HEK293 (cell line): ENCODE results near the gene APC2.
A peak's percentile ranks its signal among the peaks of the same experiment; 100 is the strongest.

Source experiments
- CTCF ChIA-PET: fragments of 350-600 bp; formaldehyde crosslinking; extraction: SDS; loops from one replicate; lab custom pipeline; 2021; ENCODE audit warnings: antibody characterized with exemption; lab: Yijun Ruan, JAX
- POLR2A ChIA-PET: fragments of 300-600 bp; formaldehyde crosslinking; extraction: SDS; loops from one replicate; lab custom pipeline; 2020; ENCODE audit warnings: antibody characterized with exemption, inconsistent platforms; lab: Yijun Ruan, JAX
- H3K27ac ChIP-seq: fragments of 200-500 bp; sonication (Bioruptor generic); 2 replicates; pipeline ENCODE4 v1.5.1; 2014; ENCODE audit warnings: low read depth, low read length, control low read depth, inconsistent platforms; ENCODE audit errors: extremely low read depth
- H3K36me3 ChIP-seq, 2 experiments: fragments of 200-500 bp in 1 of 2; sonication (Bioruptor generic) in 1 of 2; 1 replicate in 1 of 2; 2 replicates in 1 of 2; pipeline ENCODE4 v1.5.1; 2014 to 2017; ENCODE audit warnings: inconsistent platforms in 2 of 2, low read length in 2 of 2; ENCODE audit not compliant: control insufficient read depth in 2 of 2, insufficient read depth in 1 of 2
- H3K4me1 ChIP-seq: fragments of 200-500 bp; sonication (Bioruptor generic); 2 replicates; pipeline ENCODE4 v1.5.1; 2014; ENCODE audit warnings: mild to moderate bottlenecking, low read length, inconsistent platforms; ENCODE audit not compliant: control insufficient read depth, insufficient read depth
- H3K4me3 ChIP-seq: 2 replicates; pipeline ENCODE4 v1.5.1; 2011; ENCODE audit warnings: low read depth, mild to moderate bottlenecking, control low read depth, low read length, moderate library complexity
- H3K9me3 ChIP-seq: fragments of 200-500 bp; sonication (Bioruptor generic); 2 replicates; pipeline ENCODE4 v1.5.1; 2014; ENCODE audit warnings: low read depth, low read length, inconsistent platforms; ENCODE audit not compliant: control insufficient read depth, insufficient read depth
- EGR2 ChIP-seq: fragments of 450-650 bp; formaldehyde crosslinking; IDR thresholded peaks from 2 replicates; pipeline ENCODE4 v1.5.1; 2016; ENCODE audit warnings: low read depth, missing biosample characterization, missing genetic modification characterization
- GFI1B ChIP-seq: fragments of 450-650 bp; formaldehyde crosslinking; IDR thresholded peaks from 2 replicates; pipeline ENCODE4 v1.5.1; 2016; ENCODE audit warnings: missing biosample characterization, missing genetic modification characterization
- GLIS1 ChIP-seq: fragments of 450-650 bp; formaldehyde crosslinking; IDR thresholded peaks from 2 replicates; pipeline ENCODE4 v1.5.1; 2016; ENCODE audit warnings: missing biosample characterization, missing genetic modification characterization
- GLIS2 ChIP-seq: fragments of 450-650 bp; formaldehyde crosslinking; IDR thresholded peaks from 2 replicates; pipeline ENCODE4 v1.5.1; 2016; ENCODE audit warnings: missing biosample characterization, missing genetic modification characterization
- KLF8 ChIP-seq: fragments of 450-650 bp; formaldehyde crosslinking; IDR thresholded peaks from 2 replicates; pipeline ENCODE4 v1.5.1; 2016; ENCODE audit warnings: missing biosample characterization, missing genetic modification characterization
- PRDM6 ChIP-seq: fragments of 450-650 bp; formaldehyde crosslinking; IDR thresholded peaks from 2 replicates; pipeline ENCODE4 v1.5.1; 2017; ENCODE audit warnings: missing biosample characterization, missing genetic modification characterization
- RBAK ChIP-seq: fragments of 450-650 bp; formaldehyde crosslinking; IDR thresholded peaks from 2 replicates; pipeline ENCODE4 v1.5.1; 2016; ENCODE audit warnings: missing biosample characterization, missing genetic modification characterization
- SP2 ChIP-seq: fragments of 450-650 bp; formaldehyde crosslinking; IDR thresholded peaks from 2 replicates; pipeline ENCODE4 v1.5.1; 2016; ENCODE audit warnings: missing biosample characterization, missing genetic modification characterization
- SP3 ChIP-seq: fragments of 450-650 bp; formaldehyde crosslinking; IDR thresholded peaks from 2 replicates; pipeline ENCODE4 v1.5.1; 2016; ENCODE audit warnings: missing biosample characterization, missing genetic modification characterization
- ZBTB26 ChIP-seq: fragments of 450-650 bp; formaldehyde crosslinking; optimal IDR thresholded peaks from 2 replicates; pipeline ENCODE3; 2016; ENCODE audit warnings: missing biosample characterization, mild to moderate bottlenecking, missing genetic modification characterization
- ZBTB48 ChIP-seq: fragments of 450-650 bp; formaldehyde crosslinking; IDR thresholded peaks from 2 replicates; pipeline ENCODE4 v1.5.1; 2016; ENCODE audit warnings: missing biosample characterization, missing genetic modification characterization
- ZFP69B ChIP-seq: fragments of 450-650 bp; formaldehyde crosslinking; IDR thresholded peaks from 2 replicates; pipeline ENCODE4 v1.5.1; 2016; ENCODE audit warnings: missing biosample characterization, missing genetic modification characterization
- ZIC2 ChIP-seq: fragments of 450-650 bp; formaldehyde crosslinking; IDR thresholded peaks from 2 replicates; pipeline ENCODE4 v1.5.1; 2016; ENCODE audit warnings: missing biosample characterization, missing genetic modification characterization
- ZNF114 ChIP-seq: fragments of 450-650 bp; formaldehyde crosslinking; IDR thresholded peaks from 2 replicates; pipeline ENCODE4 v1.5.0; 2017; ENCODE audit warnings: missing biosample characterization, missing genetic modification characterization
- ZNF341 ChIP-seq: fragments of 450-650 bp; formaldehyde crosslinking; IDR thresholded peaks from 2 replicates; pipeline ENCODE4; 2016; ENCODE audit warnings: low read depth, missing biosample characterization, missing genetic modification characterization
- ZNF366 ChIP-seq: fragments of 450-650 bp; formaldehyde crosslinking; conservative IDR thresholded peaks from 2 replicates; pipeline ENCODE4 v1.5.1; 2016; ENCODE audit warnings: missing biosample characterization, missing genetic modification characterization
- ZNF777 ChIP-seq: fragments of 450-650 bp; formaldehyde crosslinking; IDR thresholded peaks from 2 replicates; pipeline ENCODE4 v1.5.1; 2017; ENCODE audit warnings: missing biosample characterization, missing genetic modification characterization, borderline replicate concordance
- ZSCAN23 ChIP-seq: fragments of 450-650 bp; formaldehyde crosslinking; IDR thresholded peaks from 2 replicates; pipeline ENCODE4 v1.5.1; 2016; ENCODE audit warnings: missing biosample characterization, missing genetic modification characterization
- ZSCAN30 ChIP-seq: fragments of 450-650 bp; IDR thresholded peaks from 2 replicates; pipeline ENCODE4 v1.5.1; 2018; ENCODE audit warnings: missing biosample characterization, mild to moderate bottlenecking, missing genetic modification characterization, moderate library complexity
- TF ChIP-seq, protein P1 (sequence below): fragments of 450-650 bp; formaldehyde crosslinking; IDR thresholded peaks from 2 replicates; pipeline ENCODE4 v1.5.1; 2016; ENCODE audit warnings: missing biosample characterization, missing genetic modification characterization
- TF ChIP-seq, protein P2 (sequence below): fragments of 450-650 bp; IDR thresholded peaks from 2 replicates; pipeline ENCODE4 v1.5.1; 2018; ENCODE audit warnings: missing biosample characterization, missing genetic modification characterization
- TF ChIP-seq, protein P3 (sequence below): fragments of 450-650 bp; formaldehyde crosslinking; IDR thresholded peaks from 2 replicates; pipeline ENCODE4 v1.5.1; 2016; ENCODE audit warnings: missing biosample characterization, missing genetic modification characterization
- TF ChIP-seq, protein P4 (sequence below): fragments of 450-650 bp; IDR thresholded peaks from 2 replicates; pipeline ENCODE4 v1.5.1; 2018; ENCODE audit warnings: missing biosample characterization, mild to moderate bottlenecking, missing genetic modification characterization
- TF ChIP-seq, protein P5 (sequence below): fragments of 450-650 bp; formaldehyde crosslinking; IDR thresholded peaks from 2 replicates; pipeline ENCODE4 v1.5.1; 2016; ENCODE audit warnings: missing biosample characterization, missing genetic modification characterization

Gene APC2

GRCh38 chr19:1512671-1513498 is 63.0 kb downstream of the APC2 start, which contains the start of gene ADAMTSL5 (continued):
- TF ChIP-seq, protein P1, sequence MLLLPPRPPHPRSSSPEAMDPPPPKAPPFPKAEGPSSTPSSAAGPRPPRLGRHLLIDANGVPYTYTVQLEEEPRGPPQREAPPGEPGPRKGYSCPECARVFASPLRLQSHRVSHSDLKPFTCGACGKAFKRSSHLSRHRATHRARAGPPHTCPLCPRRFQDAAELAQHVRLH: no peak

DNA sequence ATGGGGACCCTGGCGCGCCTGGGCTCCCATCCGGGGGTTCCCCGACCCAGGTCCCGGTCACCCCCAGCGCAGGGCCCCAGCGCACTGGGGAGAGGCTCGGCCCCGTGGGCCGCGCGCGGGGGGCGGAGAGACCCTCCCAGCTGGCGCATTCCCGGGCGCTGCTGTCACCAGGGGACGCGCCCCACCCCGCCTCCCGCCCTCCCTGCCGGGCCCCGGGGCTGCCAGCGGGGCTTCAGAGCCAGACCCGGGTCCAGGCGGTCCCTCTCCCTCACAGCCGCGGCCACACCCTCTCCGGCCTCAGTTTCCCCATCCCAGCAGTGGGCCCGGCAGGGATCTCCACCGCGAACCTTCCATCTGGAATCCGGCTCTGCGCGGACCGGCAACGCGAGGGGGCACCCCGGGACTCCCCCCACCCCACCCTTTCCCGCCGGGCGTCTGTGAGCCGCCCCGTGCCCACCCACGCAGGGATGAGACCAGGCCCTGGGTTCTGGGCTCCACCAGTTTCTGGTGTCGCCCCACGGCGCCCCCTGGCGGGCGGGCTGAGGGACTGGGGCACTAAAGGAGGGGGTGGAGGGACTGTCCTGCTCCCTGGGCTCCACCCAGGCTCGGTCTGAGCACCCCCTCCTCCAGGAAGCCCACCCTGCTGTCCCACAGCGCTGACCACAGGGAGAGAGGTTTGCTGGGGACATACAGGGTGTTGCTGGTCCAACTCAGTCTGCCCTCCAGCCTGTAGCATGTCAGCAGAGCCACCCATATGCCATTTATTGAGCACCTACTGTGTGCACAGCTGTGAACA is 63.8 kb downstream of the APC2 start:
- H3K27ac ChIP-seq: no peak overlapping the region
- peak overlapping the region; percentile 38 for H3K4me3 ChIP-seq
- CTCF ChIA-PET: no interaction called here
- POLR2A ChIA-PET: no interaction called here
- H3K4me1 ChIP-seq: no peaks in the 10 kb centered on the region
- H3K36me3 ChIP-seq: no peaks in the 10 kb centered on the region
- no peaks in the 10 kb centered on the region for H3K9me3 ChIP-seq
- TF ChIP-seq GLIS2 (tag by site-specific recombination) (peak; percentile 85; the same call in 1 of the 2 replicates), RBAK (no peak), GFI1B (tag by site-specific recombination) (no peak), ZIC2 (tag by site-specific recombination) (peak; percentile 34), ZNF777 (tag by site-specific recombination) (no peak), ZNF366 (tag by site-specific recombination) (no peak), EGR2 (peak; percentile 46), ZSCAN23 (tag by site-specific recombination) (0 out of 2 replicates have a peak, but pooled peaks have one; percentile 11), GLIS1 (tag by site-specific recombination) (peak; percentile 95), ZNF341 (tag by site-specific recombination) (peak; percentile 38; the same call in 1 of the 2 replicates), ZFP69B (tag by site-specific recombination) (peak; percentile 82; the same call in 1 of the 2 replicates), ZBTB26 (tag by site-specific recombination) (peak; percentile 46), KLF8 (tag by site-specific recombination) (0 out of 2 replicates have a peak, but pooled peaks have one; percentile 65), SP2 (peak; percentile 34; the same call in 1 of the 2 replicates), ZSCAN30 (peak; percentile 85), ZBTB48 (peak; percentile 74; the same call in 1 of the 2 replicates), SP3 (tag by site-specific recombination) (peak; percentile 71), ZNF114 (tag by site-specific recombination) (no peak), PRDM6 (tag by site-specific recombination) (no peak)
- TF ChIP-seq, protein P2, sequence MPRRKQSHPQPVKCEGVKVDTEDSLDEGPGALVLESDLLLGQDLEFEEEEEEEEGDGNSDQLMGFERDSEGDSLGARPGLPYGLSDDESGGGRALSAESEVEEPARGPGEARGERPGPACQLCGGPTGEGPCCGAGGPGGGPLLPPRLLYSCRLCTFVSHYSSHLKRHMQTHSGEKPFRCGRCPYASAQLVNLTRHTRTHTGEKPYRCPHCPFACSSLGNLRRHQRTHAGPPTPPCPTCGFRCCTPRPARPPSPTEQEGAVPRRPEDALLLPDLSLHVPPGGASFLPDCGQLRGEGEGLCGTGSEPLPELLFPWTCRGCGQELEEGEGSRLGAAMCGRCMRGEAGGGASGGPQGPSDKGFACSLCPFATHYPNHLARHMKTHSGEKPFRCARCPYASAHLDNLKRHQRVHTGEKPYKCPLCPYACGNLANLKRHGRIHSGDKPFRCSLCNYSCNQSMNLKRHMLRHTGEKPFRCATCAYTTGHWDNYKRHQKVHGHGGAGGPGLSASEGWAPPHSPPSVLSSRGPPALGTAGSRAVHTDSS (tag by site-specific recombination): no peak
- TF ChIP-seq, protein P3, sequence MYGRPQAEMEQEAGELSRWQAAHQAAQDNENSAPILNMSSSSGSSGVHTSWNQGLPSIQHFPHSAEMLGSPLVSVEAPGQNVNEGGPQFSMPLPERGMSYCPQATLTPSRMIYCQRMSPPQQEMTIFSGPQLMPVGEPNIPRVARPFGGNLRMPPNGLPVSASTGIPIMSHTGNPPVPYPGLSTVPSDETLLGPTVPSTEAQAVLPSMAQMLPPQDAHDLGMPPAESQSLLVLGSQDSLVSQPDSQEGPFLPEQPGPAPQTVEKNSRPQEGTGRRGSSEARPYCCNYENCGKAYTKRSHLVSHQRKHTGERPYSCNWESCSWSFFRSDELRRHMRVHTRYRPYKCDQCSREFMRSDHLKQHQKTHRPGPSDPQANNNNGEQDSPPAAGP (tag by site-specific recombination): peak; percentile 77; the same call in 1 of the 2 replicates
- TF ChIP-seq, protein P4, sequence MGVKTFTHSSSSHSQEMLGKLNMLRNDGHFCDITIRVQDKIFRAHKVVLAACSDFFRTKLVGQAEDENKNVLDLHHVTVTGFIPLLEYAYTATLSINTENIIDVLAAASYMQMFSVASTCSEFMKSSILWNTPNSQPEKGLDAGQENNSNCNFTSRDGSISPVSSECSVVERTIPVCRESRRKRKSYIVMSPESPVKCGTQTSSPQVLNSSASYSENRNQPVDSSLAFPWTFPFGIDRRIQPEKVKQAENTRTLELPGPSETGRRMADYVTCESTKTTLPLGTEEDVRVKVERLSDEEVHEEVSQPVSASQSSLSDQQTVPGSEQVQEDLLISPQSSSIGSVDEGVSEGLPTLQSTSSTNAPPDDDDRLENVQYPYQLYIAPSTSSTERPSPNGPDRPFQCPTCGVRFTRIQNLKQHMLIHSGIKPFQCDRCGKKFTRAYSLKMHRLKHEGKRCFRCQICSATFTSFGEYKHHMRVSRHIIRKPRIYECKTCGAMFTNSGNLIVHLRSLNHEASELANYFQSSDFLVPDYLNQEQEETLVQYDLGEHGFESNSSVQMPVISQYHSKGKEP (tag by site-specific recombination): no peak
- TF ChIP-seq, protein P5, sequence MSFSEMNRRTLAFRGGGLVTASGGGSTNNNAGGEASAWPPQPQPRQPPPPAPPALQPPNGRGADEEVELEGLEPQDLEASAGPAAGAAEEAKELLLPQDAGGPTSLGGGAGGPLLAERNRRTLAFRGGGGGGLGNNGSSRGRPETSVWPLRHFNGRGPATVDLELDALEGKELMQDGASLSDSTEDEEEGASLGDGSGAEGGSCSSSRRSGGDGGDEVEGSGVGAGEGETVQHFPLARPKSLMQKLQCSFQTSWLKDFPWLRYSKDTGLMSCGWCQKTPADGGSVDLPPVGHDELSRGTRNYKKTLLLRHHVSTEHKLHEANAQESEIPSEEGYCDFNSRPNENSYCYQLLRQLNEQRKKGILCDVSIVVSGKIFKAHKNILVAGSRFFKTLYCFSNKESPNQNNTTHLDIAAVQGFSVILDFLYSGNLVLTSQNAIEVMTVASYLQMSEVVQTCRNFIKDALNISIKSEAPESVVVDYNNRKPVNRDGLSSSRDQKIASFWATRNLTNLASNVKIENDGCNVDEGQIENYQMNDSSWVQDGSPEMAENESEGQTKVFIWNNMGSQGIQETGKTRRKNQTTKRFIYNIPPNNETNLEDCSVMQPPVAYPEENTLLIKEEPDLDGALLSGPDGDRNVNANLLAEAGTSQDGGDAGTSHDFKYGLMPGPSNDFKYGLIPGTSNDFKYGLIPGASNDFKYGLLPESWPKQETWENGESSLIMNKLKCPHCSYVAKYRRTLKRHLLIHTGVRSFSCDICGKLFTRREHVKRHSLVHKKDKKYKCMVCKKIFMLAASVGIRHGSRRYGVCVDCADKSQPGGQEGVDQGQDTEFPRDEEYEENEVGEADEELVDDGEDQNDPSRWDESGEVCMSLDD (tag by site-specific recombination): peak; percentile 47; the same call in 1 of the 2 replicates
